ENCODE data around the gene MRPS6.

The MRPS6 gene

DNA sequence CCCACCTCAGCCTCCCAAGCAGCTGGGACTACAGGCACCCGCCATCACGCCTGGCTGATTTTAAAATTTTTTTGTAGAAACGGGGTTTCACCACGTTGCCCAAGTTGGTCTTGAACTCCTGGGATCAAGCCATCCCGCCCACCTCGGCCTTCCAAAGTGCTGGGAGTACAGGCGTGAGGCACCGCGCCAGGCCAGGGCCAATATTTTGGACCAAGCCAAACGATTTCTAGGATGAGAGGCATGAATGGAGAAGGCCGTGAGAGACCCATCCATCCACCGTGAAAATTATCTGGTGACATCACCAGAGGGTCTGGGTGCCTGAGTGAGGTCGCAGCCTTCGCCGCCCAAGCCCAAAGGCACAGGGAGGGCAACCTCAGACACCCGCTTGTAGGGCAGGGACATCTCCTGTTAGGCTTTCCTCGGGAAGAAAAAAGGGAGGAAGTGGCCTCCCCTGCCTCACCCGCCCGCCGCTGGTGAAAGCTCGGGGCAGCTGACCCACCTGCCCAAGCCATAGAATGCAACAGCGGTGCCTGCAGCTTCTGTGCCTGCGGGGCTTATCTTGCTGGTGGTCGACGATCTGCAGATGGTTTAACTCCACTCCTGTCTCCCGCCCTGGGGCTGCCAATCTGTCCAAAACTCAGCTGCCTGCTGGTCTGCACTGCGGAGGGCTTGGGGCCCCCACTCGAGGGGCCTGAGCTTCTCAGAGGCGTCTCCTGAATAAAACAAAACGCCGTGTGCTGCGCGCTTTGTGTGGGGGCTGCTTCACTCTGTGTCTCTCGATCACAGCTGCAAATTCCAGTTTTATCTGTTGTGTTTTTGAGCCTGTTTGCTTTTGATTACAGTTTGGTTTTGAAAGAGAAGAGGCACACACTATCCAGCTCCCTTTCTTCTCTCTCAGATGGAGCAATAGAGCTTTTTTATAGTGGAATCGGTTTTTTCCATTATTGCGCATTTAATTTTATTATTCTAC lies 85.8 kb downstream of the MRPS6 start:
- Histone ChIP-seq H3K4me3 (ENCODE audit: low read depth in 1 of 2, low read length in 2 of 2) (no peak overlapping the region), H3K79me2 (ENCODE audit: insufficient read depth, low read length) (no peaks in the 10 kb centered on the region), H3K9me3 (ENCODE audit: insufficient read depth, low read length, severe bottlenecking) (peaks cover 10% of the 10 kb centered on the region), H3K27me3 (ENCODE audit: insufficient read depth, low read length, poor library complexity) (no peaks in the 10 kb centered on the region), H3K36me3 (ENCODE audit: insufficient read depth, low read length) (no peaks in the 10 kb centered on the region), H2AFZ (ENCODE audit: low read depth, low read length) (no peak overlapping the region), H3K4me2 (ENCODE audit: insufficient read depth, low read length) (no peak overlapping the region), H3K4me1 (ENCODE audit: insufficient read depth, low read length) (no peaks in the 10 kb centered on the region), H4K20me1 (ENCODE audit: insufficient read depth, low read length) (no peaks in the 10 kb centered on the region), H3K9ac (ENCODE audit: low read depth, low read length) (no peak overlapping the region), H3K27ac (ENCODE audit: low read length) (no peak overlapping the region)
- TF ChIP-seq, protein P1, sequence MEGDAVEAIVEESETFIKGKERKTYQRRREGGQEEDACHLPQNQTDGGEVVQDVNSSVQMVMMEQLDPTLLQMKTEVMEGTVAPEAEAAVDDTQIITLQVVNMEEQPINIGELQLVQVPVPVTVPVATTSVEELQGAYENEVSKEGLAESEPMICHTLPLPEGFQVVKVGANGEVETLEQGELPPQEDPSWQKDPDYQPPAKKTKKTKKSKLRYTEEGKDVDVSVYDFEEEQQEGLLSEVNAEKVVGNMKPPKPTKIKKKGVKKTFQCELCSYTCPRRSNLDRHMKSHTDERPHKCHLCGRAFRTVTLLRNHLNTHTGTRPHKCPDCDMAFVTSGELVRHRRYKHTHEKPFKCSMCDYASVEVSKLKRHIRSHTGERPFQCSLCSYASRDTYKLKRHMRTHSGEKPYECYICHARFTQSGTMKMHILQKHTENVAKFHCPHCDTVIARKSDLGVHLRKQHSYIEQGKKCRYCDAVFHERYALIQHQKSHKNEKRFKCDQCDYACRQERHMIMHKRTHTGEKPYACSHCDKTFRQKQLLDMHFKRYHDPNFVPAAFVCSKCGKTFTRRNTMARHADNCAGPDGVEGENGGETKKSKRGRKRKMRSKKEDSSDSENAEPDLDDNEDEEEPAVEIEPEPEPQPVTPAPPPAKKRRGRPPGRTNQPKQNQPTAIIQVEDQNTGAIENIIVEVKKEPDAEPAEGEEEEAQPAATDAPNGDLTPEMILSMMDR (IDR thresholded peaks at IDR 0.05; ENCODE audit: borderline replicate concordance, extremely low read depth, low read length, poor library complexity, severe bottlenecking) = no peak
- TF ChIP-seq EZH2 (IDR thresholded peaks at IDR 0.05; ENCODE audit: borderline replicate concordance, low read depth, low read length, severe bottlenecking) = no peak
- ATAC-seq (ENCODE audit: insufficient read depth, low read depth) (no peak), DNase-seq (no peak)

DNA sequence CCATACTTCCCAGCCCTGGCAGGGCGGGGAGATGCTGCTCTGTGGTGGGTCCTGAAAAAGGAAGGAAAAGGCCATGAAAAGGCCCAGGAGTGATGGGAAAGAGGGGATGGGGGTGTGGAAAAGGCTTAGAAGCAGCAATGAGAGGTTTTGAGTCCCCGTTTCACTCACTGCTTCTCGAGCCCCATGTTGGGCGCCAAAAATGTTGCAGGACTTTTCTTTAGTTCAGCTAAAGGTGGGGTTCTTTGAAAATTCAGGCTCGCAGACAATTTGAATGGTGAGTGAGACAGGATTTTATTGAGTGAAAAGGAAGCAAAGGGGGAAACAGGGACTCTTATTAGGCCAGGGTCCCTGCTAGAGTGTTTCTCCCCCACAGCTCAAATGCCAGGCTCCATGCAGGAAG lies 93.1 kb downstream of the MRPS6 start:
- Histone ChIP-seq H3K9me3 (ENCODE audit: insufficient read depth, low read length, severe bottlenecking) (peaks cover 49% of the 10 kb centered on the region), H3K4me3 (ENCODE audit: low read depth in 1 of 2, low read length in 2 of 2) (no peak overlapping the region), H3K27ac (ENCODE audit: low read length) (no peak overlapping the region), H4K20me1 (ENCODE audit: insufficient read depth, low read length) (no peaks in the 10 kb centered on the region), H3K27me3 (ENCODE audit: insufficient read depth, low read length, poor library complexity) (no peaks in the 10 kb centered on the region), H3K4me1 (ENCODE audit: insufficient read depth, low read length) (no peaks in the 10 kb centered on the region), H3K36me3 (ENCODE audit: insufficient read depth, low read length) (peaks cover 6% of the 10 kb centered on the region; the same call in 1 of the 2 replicates), H3K79me2 (ENCODE audit: insufficient read depth, low read length) (no peaks in the 10 kb centered on the region), H3K4me2 (ENCODE audit: insufficient read depth, low read length) (no peak overlapping the region), H2AFZ (ENCODE audit: low read depth, low read length) (no peak overlapping the region), H3K9ac (ENCODE audit: low read depth, low read length) (no peak overlapping the region)
- TF ChIP-seq, protein P1 (IDR thresholded peaks at IDR 0.05; ENCODE audit: borderline replicate concordance, extremely low read depth, low read length, poor library complexity, severe bottlenecking) = no peak
- no peak for TF ChIP-seq EZH2 (IDR thresholded peaks at IDR 0.05; ENCODE audit: borderline replicate concordance, low read depth, low read length, severe bottlenecking)
- no peak for ATAC-seq (ENCODE audit: insufficient read depth, low read depth)
- DNase-seq = peak; percentile 41

DNA sequence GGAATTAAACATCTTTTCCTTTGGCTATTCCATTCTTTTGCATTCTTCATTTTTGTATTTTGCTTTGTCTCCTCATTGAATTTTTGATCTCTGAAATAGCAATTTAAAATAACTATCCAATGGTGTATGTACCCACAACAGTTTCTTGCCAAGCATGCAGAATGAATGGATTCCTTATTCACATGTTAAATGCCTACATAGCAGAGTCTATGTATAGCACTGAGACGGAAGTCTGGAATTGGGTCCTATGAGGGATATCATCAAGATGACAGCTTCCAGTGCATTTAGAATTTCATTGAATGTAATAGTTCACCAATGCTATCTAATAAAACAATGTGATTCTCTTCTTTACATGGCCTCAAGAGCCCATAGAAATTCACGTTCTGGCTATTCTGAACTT lies 97.5 kb downstream of the MRPS6 start:
- no peak for TF ChIP-seq EZH2 (IDR thresholded peaks at IDR 0.05; ENCODE audit: borderline replicate concordance, low read depth, low read length, severe bottlenecking)
- TF ChIP-seq, protein P1 (IDR thresholded peaks at IDR 0.05; ENCODE audit: borderline replicate concordance, extremely low read depth, low read length, poor library complexity, severe bottlenecking) = no peak
- Histone ChIP-seq H3K9me3 (ENCODE audit: insufficient read depth, low read length, severe bottlenecking) (peaks cover 51% of the 10 kb centered on the region), H3K4me1 (ENCODE audit: insufficient read depth, low read length) (no peaks in the 10 kb centered on the region), H4K20me1 (ENCODE audit: insufficient read depth, low read length) (no peaks in the 10 kb centered on the region), H2AFZ (ENCODE audit: low read depth, low read length) (no peak overlapping the region), H3K79me2 (ENCODE audit: insufficient read depth, low read length) (no peaks in the 10 kb centered on the region), H3K4me3 (ENCODE audit: low read depth in 1 of 2, low read length in 2 of 2) (no peak overlapping the region), H3K36me3 (ENCODE audit: insufficient read depth, low read length) (peaks cover 6% of the 10 kb centered on the region; the same call in 1 of the 2 replicates), H3K27ac (ENCODE audit: low read length) (no peak overlapping the region), H3K9ac (ENCODE audit: low read depth, low read length) (no peak overlapping the region), H3K27me3 (ENCODE audit: insufficient read depth, low read length, poor library complexity) (no peaks in the 10 kb centered on the region), H3K4me2 (ENCODE audit: insufficient read depth, low read length) (no peak overlapping the region)
- ATAC-seq (ENCODE audit: insufficient read depth, low read depth) (no peak), DNase-seq (no peak)
